ENCODE data around the gene SNX11. TPM values are rescaled to one million over a fixed set of nuclear protein-coding genes. Genes with fewer than 3 reads are reported as not detected.

Gene SNX11
- total RNA-seq, 2 experiments from 2014 or later, result 27.2 to 29.5 TPM

DNA sequence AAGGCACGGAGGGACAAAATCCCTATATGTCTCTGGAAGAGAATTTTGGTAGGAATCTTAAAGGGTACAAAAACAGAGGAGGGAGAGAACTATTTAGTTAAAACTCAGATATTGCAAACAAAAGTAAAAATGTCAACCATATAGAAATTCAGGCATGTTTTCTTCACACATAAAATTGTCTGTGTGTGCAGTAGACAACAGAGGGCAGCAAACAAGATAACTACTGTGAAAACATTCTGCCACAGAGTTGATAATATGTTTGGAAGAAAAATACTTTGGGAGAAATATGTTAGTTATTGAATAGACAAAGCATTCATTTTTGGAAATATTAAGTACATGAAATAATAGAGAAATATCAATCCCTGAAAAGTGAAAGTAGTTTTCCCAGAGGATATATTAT, 56.2 kb downstream of the SNX11 start:
- TF ChIP-seq, protein P1, sequence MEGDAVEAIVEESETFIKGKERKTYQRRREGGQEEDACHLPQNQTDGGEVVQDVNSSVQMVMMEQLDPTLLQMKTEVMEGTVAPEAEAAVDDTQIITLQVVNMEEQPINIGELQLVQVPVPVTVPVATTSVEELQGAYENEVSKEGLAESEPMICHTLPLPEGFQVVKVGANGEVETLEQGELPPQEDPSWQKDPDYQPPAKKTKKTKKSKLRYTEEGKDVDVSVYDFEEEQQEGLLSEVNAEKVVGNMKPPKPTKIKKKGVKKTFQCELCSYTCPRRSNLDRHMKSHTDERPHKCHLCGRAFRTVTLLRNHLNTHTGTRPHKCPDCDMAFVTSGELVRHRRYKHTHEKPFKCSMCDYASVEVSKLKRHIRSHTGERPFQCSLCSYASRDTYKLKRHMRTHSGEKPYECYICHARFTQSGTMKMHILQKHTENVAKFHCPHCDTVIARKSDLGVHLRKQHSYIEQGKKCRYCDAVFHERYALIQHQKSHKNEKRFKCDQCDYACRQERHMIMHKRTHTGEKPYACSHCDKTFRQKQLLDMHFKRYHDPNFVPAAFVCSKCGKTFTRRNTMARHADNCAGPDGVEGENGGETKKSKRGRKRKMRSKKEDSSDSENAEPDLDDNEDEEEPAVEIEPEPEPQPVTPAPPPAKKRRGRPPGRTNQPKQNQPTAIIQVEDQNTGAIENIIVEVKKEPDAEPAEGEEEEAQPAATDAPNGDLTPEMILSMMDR (IDR thresholded peaks at IDR 0.05), result no peak
- H3K27ac Mint-ChIP-seq, result no peak overlapping the region
- DNase-seq (no peak), ATAC-seq (no peak)
- peaks cover 3% of the 10 kb centered on the region for H3K4me1 Mint-ChIP-seq (ENCODE audit: low read depth)
- peaks cover 16% of the 10 kb centered on the region for H3K36me3 Mint-ChIP-seq (ENCODE audit: low read depth)
- intact Hi-C loops (cut with micrococcal nuclease), result no loop called here
- no peak overlapping the region for H3K4me3 Mint-ChIP-seq
- H3K27me3 Mint-ChIP-seq, result no peaks in the 10 kb centered on the region
- no peaks in the 10 kb centered on the region for H3K9me3 Mint-ChIP-seq
- ChIA-PET POLR2A (no interaction called here), CTCF (interaction anchor here (1.0 to 2.1 kb wide), 2 partner anchors 10 to 430 kb away, joined by 3 to 8 read pairs; partner anchors contain the start of gene HOXB5)

DNA sequence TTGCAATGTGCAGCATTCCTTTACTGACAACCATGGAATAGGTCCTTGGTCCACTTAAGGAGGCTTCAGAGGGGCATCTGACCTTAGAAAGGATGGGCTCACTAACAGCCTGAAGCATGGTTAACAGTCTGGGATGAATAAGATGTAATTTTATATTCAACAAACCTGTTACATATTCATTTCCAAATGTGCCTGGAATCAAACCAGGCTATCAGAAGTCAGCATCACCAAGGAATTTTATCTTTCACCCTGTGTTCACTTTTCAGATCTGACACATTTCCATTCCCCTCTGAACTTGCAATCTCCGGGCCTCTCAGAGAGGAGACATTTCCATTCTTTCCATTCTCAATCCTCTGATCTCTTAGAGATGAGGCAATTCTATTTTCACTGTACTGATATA, 62.4 kb downstream of the SNX11 start:
- TF ChIP-seq, protein P1 (IDR thresholded peaks at IDR 0.05), result no peak
- Mint-ChIP-seq H3K36me3 (ENCODE audit: low read depth) (peaks cover 7% of the 10 kb centered on the region), H3K4me3 (no peak overlapping the region), H3K27ac (no peak overlapping the region), H3K4me1 (ENCODE audit: low read depth) (peaks cover 19% of the 10 kb centered on the region), H3K27me3 (no peaks in the 10 kb centered on the region), H3K9me3 (no peaks in the 10 kb centered on the region)
- intact Hi-C loops (cut with micrococcal nuclease), result no loop called here
- DNase-seq (no peak), ATAC-seq (no peak)
- CTCF ChIA-PET, result no interaction called here
- POLR2A ChIA-PET, result no interaction called here

Small RNA genes within 50 kb of the gene (microRNA-seq; reads per million reads assigned to microRNA genes)
- gene MIR1203 (ENCODE audit: borderline microRNAs expressed, borderline replicate concordance), result not detected

Other genes with a start within 250 kb of the SNX11 start
- 10 to 100 TPM; 11.5 to 13.2 TPM for gene SP2, start 211.5 kb upstream of the SNX11 start, total RNA-seq
- gene PNPO, start 166.2 kb upstream of the SNX11 start, total RNA-seq, result 10 to 100 TPM; 41.0 to 42.7 TPM
- gene PRR15L, start 149.9 kb upstream of the SNX11 start, total RNA-seq, result not detected
- gene CDK5RAP3, start 136.7 kb upstream of the SNX11 start, total RNA-seq, result 100 to 1,000 TPM; 161 to 171 TPM
- 1 to 10 TPM; 4.3 to 4.6 TPM for gene COPZ2, start 70.0 kb upstream of the SNX11 start, total RNA-seq
- 10 to 100 TPM; 88.3 to 90.3 TPM for gene NFE2L1, start 59.4 kb upstream of the SNX11 start, total RNA-seq
- 10 to 100 TPM; 52.3 to 53.0 TPM for gene CBX1, start 6.3 kb upstream of the SNX11 start, total RNA-seq